ENCODE measurements around the gene ESRRB.

- TF ChIP-seq, protein P1, sequence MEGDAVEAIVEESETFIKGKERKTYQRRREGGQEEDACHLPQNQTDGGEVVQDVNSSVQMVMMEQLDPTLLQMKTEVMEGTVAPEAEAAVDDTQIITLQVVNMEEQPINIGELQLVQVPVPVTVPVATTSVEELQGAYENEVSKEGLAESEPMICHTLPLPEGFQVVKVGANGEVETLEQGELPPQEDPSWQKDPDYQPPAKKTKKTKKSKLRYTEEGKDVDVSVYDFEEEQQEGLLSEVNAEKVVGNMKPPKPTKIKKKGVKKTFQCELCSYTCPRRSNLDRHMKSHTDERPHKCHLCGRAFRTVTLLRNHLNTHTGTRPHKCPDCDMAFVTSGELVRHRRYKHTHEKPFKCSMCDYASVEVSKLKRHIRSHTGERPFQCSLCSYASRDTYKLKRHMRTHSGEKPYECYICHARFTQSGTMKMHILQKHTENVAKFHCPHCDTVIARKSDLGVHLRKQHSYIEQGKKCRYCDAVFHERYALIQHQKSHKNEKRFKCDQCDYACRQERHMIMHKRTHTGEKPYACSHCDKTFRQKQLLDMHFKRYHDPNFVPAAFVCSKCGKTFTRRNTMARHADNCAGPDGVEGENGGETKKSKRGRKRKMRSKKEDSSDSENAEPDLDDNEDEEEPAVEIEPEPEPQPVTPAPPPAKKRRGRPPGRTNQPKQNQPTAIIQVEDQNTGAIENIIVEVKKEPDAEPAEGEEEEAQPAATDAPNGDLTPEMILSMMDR (conservative IDR thresholded peaks at IDR 0.05; ENCODE audit: low read length), result no peak
- no peak for TF ChIP-seq EZH2phosphoT487 (IDR thresholded peaks at IDR 0.05; ENCODE audit: borderline replicate concordance)
Measured at GRCh38 chr14:76354310-76354709, 21.6 kb upstream of the ESRRB start.
